ENCODE measurements around the gene MYO1D. TPM values are rescaled to one million over a fixed set of nuclear protein-coding genes. Genes with fewer than 3 reads are reported as not detected.
"Not testable (repeated sequence)": the region's sequence is repeated elsewhere in the genome, so short reads cannot be mapped to it uniquely, and the experiment has no call there.

MYO1D gene
- total RNA-seq, 1 experiment from 2014 or later = 35.7 TPM

DNA sequence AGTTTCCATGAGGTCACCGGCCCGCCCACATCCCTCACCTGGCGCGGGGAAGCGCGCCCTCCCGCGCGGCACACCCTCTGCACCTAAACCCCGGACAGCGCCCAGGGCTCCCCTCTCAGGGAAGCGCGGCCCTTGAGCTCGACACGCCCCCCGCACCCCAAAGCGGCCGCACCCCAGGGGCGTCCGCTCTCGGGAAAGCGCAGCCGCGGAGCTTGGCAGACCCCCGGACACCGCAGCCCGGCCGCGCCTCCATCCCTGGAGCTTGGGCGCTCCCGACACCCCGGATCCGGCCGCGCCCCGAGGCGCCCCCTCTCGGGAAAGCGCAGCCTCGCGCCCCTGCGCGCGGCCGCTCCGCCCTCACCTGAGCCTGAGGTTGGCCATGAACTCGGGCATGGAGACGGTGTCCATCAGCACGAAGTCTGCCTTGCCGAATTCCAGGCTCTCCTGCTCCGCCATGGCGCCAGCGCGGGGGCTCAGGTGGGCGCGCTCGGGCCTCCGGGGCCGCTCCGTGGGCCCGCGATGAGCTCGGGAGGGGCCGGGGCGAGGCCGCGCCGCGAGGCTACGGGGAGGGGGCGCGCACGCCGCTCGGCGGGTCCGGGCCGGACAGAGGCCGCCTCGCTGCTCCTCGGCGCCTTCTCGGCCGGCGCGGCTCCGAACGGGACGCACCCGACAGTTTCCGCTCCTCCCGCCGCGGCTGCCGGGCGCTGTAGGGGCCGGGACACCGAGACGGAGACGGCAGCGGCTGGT lies at the start of gene MYO1D (continued):
- TF ChIP-seq, protein P1, sequence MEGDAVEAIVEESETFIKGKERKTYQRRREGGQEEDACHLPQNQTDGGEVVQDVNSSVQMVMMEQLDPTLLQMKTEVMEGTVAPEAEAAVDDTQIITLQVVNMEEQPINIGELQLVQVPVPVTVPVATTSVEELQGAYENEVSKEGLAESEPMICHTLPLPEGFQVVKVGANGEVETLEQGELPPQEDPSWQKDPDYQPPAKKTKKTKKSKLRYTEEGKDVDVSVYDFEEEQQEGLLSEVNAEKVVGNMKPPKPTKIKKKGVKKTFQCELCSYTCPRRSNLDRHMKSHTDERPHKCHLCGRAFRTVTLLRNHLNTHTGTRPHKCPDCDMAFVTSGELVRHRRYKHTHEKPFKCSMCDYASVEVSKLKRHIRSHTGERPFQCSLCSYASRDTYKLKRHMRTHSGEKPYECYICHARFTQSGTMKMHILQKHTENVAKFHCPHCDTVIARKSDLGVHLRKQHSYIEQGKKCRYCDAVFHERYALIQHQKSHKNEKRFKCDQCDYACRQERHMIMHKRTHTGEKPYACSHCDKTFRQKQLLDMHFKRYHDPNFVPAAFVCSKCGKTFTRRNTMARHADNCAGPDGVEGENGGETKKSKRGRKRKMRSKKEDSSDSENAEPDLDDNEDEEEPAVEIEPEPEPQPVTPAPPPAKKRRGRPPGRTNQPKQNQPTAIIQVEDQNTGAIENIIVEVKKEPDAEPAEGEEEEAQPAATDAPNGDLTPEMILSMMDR (IDR thresholded peaks at IDR 0.05 in 2 of 3, conservative IDR thresholded peaks at IDR 0.05 in 1 of 3; ENCODE audit: borderline replicate concordance in 1 of 3, insufficient read depth in 1 of 3, low read depth in 2 of 3, low read length in 2 of 3) = peak in 2 of 3 experiments; percentile 40 to 61; a peak in 5 of 6 replicates
- TF ChIP-seq POLR2A (IDR thresholded peaks at IDR 0.05; ENCODE audit: borderline replicate concordance, extremely low read depth, insufficient read depth, insufficient read length) (peak; percentile 22), ZFX (IDR thresholded peaks at IDR 0.05) (peak; percentile 67), YY1 (IDR thresholded peaks at IDR 0.05; ENCODE audit: extremely low read depth, insufficient replicate concordance, low read depth, low read length) (no peak)

DNA sequence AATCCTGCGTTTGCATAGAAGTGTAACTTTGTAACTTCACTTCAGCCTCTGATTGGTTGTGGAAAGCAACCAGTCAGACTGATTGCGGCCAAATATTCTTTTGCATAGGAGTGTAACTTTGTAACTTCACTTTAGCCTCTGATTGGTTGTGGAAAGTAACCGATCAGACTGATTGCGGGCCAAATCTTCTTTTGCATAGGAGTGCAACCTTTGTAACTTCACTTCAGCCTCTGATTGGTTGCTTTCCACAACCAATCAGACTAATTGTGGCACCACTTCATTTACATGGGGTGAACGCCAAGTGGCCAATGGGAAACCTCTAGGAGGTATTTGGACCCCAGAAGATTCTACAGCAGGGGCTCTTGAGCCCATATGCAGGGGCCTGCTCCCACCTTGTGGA lies 49.3 kb upstream of the MYO1D start:
- Histone ChIP-seq H3K79me2 (ENCODE audit: insufficient read depth, low read length) (no peaks in the 10 kb centered on the region), H3K9ac (ENCODE audit: low read length) (no peak overlapping the region), H4K20me1 (ENCODE audit: insufficient read depth) (no peaks in the 10 kb centered on the region), H3K4me1 (ENCODE audit: control insufficient read depth in 1 of 2, insufficient read depth in 2 of 2, low read length in 2 of 2) (peaks cover 6 to 18% of the 10 kb centered on the region in 2 experiments), H3K27ac (ENCODE audit: low read depth, low read length) (no peak overlapping the region), H3K27me3 (ENCODE audit: insufficient read depth, low read length) (no peaks in the 10 kb centered on the region), H2AFZ (ENCODE audit: low read depth, low read length, poor library complexity, severe bottlenecking) (no peak overlapping the region), H3K9me2 (ENCODE audit: insufficient read depth) (no peaks in the 10 kb centered on the region), H3K36me3 (ENCODE audit: control insufficient read depth in 1 of 2, insufficient read depth in 2 of 2, low read length in 2 of 2) (no peaks in the 10 kb centered on the region), H3K4me2 (ENCODE audit: low read length) (no peak overlapping the region), H3K4me3 (replicated peaks in 1 of 2; ENCODE audit: low read depth in 1 of 2, low read length in 2 of 2) (no peak overlapping the region), H3K9me3 (ENCODE audit: control insufficient read depth in 1 of 2, insufficient read depth in 1 of 2, low read depth in 1 of 2, low read length in 2 of 2) (no peaks in the 10 kb centered on the region)
- ATAC-seq (no peak), DNase-seq (ENCODE audit: low read depth, low spot score) (no peak)
- CTCF ChIA-PET = no interaction called here
- BruUV-seq (replicated peaks) = no TSS peak
- POLR2A ChIA-PET = no interaction called here
- RAD21 ChIA-PET (ENCODE audit: low non-redundant PET in 1 of 2, low total read pairs in 2 of 2, uncharacterized antibody in 2 of 2, unreplicated experiment in 2 of 2) = no interaction called here
- intact Hi-C loops (cut with micrococcal nuclease) = no loop called here
- TF ChIP-seq POLR2AphosphoS5 (IDR thresholded peaks at IDR 0.05; ENCODE audit: low read depth, low read length) (no peak), JUND (IDR thresholded peaks at IDR 0.05) (no peak), EZH2 (IDR thresholded peaks at IDR 0.05) (no peak), EGR1 (IDR thresholded peaks at IDR 0.05; ENCODE audit: low read depth) (no peak), SP1 (IDR thresholded peaks at IDR 0.05; ENCODE audit: low read depth) (no peak), ELF1 (IDR thresholded peaks at IDR 0.05; ENCODE audit: borderline replicate concordance, low read depth) (no peak)
- TF ChIP-seq, protein P2, sequence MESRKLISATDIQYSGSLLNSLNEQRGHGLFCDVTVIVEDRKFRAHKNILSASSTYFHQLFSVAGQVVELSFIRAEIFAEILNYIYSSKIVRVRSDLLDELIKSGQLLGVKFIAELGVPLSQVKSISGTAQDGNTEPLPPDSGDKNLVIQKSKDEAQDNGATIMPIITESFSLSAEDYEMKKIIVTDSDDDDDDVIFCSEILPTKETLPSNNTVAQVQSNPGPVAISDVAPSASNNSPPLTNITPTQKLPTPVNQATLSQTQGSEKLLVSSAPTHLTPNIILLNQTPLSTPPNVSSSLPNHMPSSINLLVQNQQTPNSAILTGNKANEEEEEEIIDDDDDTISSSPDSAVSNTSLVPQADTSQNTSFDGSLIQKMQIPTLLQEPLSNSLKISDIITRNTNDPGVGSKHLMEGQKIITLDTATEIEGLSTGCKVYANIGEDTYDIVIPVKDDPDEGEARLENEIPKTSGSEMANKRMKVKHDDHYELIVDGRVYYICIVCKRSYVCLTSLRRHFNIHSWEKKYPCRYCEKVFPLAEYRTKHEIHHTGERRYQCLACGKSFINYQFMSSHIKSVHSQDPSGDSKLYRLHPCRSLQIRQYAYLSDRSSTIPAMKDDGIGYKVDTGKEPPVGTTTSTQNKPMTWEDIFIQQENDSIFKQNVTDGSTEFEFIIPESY (IDR thresholded peaks at IDR 0.05; ENCODE audit: extremely low read depth, insufficient replicate concordance, low read length) = no peak

DNA sequence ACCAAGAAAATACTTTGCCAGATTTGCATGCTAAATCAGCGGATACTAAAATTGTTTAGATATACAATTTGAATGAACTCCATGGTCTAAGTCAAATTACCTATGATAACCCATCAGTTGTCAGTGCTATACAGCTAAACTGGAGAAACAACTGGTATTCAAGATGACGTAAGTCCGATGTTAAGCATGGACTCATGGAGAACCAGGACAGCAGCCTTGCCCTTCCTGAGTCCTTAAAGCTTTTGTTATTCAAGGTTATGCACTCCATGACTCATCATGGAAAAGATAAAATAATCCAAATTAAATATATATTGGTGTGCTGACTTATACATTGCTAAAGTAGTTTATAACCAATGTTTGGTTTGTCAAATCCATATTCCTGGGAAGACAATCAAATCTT lies 47.0 kb upstream of the MYO1D start:
- H3K27ac ChIP-seq (ENCODE audit: low read depth, low read length); H2AFZ ChIP-seq (ENCODE audit: low read depth, low read length, poor library complexity, severe bottlenecking); H3K79me2 ChIP-seq (ENCODE audit: insufficient read depth, low read length); H4K20me1 ChIP-seq (ENCODE audit: insufficient read depth); DNase-seq (ENCODE audit: low read depth, low spot score); H3K4me2 ChIP-seq (ENCODE audit: low read length); RAD21 ChIA-PET (ENCODE audit: low non-redundant PET in 1 of 2, low total read pairs in 2 of 2, uncharacterized antibody in 2 of 2, unreplicated experiment in 2 of 2); H3K9me2 ChIP-seq (ENCODE audit: insufficient read depth); H3K27me3 ChIP-seq (ENCODE audit: insufficient read depth, low read length); H3K36me3 ChIP-seq (ENCODE audit: control insufficient read depth in 1 of 2, insufficient read depth in 2 of 2, low read length in 2 of 2); H3K4me3 ChIP-seq (replicated peaks in 1 of 2; ENCODE audit: low read depth in 1 of 2, low read length in 2 of 2); POLR2A ChIA-PET; CTCF ChIA-PET; BruUV-seq (replicated peaks); H3K9me3 ChIP-seq (ENCODE audit: control insufficient read depth in 1 of 2, insufficient read depth in 1 of 2, low read depth in 1 of 2, low read length in 2 of 2); intact Hi-C loops (cut with micrococcal nuclease); ATAC-seq; H3K9ac ChIP-seq (ENCODE audit: low read length): not testable (repeated sequence)
- peaks cover 6 to 15% of the 10 kb centered on the region in 2 experiments for H3K4me1 ChIP-seq (ENCODE audit: control insufficient read depth in 1 of 2, insufficient read depth in 2 of 2, low read length in 2 of 2)

Measured in HCT116 (cell line).